Hematopoietic multipotent progenitor cell treated with erythropoietin and hydrocortisone succinate and interleukin-3 and kit ligand, for 17 days (in vitro differentiated cells): ENCODE results near the gene NAP1L4.

Experiments used
- DNase-seq: peaks from one replicate; pipeline ENCODE4 v3.0.0-alpha.2; 2015; ENCODE audit warnings: low spot score

NAP1L4 gene

GRCh38 chr11:3010521-3011275 is 18.6 kb upstream of the NAP1L4 start:
- DNase-seq: no peak

- DNase-seq: no peak
Measured at GRCh38 chr11:3010004-3010403, 17.9 kb upstream of the NAP1L4 start.

DNA sequence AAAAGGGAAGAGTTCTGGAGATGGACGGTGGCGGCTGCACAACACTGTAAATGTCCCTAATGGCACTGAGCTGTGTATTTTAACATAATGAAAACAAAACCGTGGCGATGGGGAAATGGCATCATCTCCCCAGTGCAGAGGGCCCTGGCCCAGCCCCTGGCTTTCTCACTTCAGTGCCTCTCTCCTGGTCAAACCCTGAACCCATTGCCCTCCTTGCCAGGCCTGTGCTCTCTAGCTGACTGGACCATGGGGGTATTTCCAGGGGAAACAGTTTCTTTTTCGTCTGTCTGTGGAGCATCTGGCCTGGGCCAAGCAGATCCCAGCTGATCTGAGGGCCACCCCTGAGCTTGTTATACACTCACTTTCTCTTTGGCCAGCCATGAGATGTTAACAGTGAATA is 17.4 kb upstream of the NAP1L4 start:
- no peak for DNase-seq

DNA sequence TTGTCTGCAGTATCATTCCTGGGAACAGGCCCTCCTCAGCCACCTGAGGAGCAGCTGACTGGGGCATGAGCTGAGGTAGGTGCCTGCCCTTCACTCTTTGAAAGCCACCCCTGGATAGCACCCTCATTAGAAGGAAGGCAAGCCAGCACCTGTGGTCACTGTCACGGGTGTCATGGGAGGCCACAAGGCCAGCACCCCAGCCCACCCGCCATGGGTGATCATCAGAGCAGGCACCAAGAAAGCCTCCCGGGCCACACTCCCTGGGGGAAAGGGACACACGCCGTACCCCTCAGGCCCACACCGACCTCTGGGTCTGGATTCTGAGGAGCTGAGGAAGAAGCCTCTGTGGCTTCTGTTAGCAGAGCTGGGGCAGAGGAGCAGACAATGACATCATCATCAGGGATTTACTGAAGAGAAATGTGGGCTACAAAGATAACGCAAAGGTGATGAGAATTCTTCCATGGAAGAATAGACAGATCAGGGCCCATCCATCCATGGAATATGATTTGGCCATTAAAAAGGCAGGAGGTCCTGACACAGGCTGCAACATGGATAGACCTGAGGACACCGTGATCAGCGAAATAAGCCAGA is 16.7 kb upstream of the NAP1L4 start:
- DNase-seq: no peak

GRCh38 chr11:3007404-3008010 is 15.4 kb upstream of the NAP1L4 start:
- DNase-seq: no peak

- no peak for DNase-seq
Measured at GRCh38 chr11:3006505-3007260, 14.6 kb upstream of the NAP1L4 start.

DNA sequence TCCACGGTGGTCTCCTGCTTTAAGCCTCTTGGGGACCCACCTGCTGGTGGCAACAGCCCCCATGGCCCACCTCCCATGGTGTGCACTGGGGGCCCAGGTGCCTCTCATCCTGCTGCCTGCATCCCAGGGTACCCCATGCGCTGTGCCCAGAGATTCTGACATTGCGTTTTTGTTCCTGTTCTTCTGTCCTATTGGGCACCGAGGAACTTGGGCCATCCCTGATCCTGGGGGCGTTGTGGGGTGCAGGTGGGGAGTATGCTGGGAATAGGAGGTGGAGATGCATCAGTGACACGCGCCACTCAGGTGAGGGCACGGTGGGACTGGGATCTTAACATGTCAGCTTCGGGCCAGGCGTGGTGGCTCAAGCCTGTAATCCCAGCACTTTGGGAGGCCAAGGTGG is 12.4 kb upstream of the NAP1L4 start:
- no peak for DNase-seq

DNA sequence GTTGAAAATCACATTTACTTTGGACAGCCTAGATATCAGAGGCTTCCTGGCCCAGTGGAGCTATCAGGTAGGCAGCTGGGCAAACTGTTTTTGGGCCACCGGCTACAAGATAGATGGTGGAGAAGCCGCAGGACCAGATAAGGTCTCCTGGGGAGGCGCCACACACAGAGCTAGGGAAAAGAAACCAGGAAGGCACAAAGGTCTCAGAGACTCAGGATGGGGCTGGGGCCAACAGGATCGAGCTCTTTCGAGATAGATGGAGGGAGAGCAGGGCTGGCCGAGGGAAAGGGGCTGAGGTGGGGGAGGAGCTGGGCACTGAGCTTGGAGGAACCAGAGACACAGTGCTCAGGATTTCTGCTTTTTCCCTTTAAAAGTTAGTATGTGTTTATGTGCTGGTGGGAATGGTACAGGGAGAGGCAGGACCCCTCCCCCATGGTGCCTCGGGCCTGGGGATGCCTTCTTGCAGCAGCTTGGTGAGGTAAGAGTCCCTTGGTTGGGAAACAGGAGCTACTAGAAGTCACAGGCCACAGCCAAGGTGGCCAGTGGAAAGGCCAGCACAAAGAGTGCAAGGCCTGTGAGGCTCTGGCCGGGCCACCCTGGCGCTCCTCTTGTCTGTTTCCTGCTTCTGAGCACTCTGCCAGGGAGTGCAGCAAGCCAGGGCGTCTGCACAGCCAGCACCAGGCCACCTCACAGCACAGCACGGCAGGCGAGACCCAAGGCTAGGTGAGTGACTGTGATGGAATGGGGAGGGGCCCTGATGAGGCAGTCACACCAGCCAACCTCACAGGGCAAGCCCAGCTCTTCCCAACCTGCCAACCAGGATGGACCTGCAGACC is 11.5 kb upstream of the NAP1L4 start:
- no peak for DNase-seq

DNA sequence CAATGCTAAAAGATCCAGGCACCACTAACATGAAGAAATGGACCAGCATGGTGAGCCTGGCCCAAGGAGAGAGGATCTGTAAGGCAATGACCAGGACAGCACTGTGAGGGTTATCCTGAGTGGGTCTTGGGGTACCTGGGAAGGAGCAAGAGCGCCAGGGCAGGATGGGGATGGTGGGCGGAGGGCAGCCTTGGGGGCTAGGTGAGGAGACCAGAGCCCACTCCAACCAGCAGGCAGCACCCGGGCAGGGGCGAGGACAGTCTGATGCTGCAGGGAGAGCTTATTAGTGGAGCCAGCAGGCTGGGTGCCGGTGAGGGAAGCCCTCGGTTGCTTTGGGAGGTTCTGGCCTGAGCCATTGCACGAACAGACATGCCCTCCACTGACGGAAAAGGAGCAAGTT is 10.7 kb upstream of the NAP1L4 start:
- no peak for DNase-seq

DNA sequence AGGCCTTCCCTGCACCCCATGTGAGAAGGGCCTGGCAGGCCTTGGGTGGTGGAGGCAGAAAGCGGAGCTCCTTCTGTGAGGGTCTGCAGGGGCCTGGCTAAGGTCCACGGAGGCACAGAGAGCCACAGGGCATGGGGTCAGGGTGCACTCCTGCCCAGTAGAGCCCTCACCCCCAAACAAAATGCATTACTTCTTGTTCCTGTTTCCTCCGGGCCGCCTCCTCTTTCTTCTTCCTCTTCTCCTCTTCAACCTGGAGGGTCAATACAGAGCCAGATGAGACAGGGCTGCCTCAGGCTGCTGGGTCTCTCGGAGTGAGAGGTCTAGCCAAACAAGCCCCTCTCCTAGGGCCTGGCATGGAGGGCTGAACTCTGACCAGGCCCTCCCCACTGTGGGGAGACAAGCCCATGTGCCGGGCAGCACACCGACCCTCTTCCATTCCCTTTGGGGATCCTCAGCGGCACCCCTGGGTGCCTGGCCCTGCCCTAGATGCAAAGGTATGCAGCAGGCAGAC is 10.3 kb upstream of the NAP1L4 start:
- DNase-seq: no peak

DNA sequence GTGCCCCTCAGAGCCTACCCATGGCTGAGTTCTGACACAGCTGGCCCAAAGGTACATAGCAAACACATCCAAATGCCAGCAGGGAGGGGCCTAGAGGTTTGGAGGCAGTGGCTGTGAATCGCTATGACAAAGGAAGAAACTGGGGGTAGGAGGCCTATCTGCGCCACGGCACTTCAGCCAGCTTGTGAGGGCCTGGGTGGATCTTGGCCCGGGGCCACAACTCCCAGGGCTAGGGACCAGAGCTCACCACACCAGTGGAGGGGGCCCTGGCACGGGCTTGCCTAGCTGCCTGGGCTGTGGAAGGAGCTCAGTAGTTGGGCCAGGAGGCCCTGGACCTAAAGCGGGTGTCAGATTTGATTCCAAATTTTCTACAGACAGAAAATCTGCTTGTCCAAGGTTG is 9.4 kb upstream of the NAP1L4 start:
- peak; percentile 26 for DNase-seq

DNA sequence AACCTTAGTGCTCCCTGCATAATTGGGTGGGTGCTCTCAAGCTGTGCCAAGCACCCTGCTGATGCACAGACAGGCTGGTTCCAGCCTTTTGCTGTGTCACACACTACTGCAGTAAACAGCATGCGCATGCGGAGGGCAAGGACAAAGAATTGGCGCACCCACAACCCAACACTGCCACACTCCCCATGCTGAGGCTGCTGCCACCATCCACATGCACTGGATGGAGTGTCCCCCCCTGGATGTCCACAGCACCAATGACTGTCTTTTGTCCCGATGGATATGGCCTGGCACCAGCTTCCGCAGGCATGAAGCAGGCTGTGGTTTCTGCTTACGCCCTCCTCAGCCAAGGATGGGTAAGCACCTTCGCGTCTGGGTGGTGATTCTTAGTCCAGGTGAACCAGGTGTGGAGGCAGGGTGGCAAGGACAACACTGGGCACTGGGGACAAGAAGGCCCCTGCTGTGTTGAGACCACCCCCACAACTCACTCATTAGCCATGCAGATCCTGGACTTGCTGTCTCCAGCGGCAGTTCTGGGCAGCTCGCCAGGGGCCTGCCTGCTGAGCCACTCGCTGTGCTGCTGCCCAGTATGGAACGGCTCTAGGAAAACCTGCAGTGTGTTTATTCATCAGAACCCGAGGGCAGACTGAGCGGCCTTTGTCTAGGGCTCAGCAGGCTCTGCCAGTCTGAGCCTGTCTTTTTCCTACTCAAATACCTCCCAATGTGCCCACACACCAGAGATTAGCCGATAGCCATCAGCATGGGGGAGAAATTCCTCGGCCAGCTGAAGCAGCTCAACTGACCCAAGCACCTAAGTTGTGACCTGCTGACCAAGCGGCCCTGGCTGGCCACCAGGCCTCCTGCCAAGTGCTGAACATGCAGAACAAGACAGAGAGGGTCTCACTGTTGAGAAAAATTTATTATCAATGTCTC is 8.2 kb upstream of the NAP1L4 start:
- DNase-seq: no peak

DNA sequence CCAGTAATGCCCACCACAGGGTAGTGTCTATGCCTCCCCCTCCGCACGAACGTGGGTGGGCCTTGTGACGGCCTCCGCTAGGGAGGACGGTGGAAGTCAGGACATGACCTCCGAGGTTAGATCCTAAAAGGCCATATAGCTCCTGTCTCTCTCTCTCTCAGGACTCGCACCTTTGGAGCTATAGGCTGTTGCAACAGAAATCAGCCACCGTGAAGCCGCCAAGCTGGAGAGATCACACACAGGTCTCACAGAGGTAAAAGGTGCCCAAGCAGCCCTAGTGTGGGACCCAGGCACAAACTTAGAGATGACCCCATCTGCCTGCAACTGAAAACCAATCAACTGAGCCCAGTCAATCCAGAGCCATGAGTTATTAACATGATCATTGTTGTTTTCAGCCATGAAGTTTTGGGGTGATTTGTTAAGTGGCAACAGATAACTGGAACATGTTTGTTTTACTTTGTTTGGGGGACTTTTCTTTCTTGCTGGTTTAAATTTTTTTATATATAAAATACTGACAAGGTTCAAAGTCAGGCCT is 7.4 kb upstream of the NAP1L4 start:
- no peak for DNase-seq

- DNase-seq: no peak
Measured at GRCh38 chr11:2998073-2998850, 6.1 kb upstream of the NAP1L4 start.

GRCh38 chr11:2997406-2997805 is 5.3 kb upstream of the NAP1L4 start:
- no peak for DNase-seq

- no peak for DNase-seq
Measured at GRCh38 chr11:2996976-2997375, 4.8 kb upstream of the NAP1L4 start.

- DNase-seq: no peak
Measured at GRCh38 chr11:2995893-2996554, 3.9 kb upstream of the NAP1L4 start.

DNA sequence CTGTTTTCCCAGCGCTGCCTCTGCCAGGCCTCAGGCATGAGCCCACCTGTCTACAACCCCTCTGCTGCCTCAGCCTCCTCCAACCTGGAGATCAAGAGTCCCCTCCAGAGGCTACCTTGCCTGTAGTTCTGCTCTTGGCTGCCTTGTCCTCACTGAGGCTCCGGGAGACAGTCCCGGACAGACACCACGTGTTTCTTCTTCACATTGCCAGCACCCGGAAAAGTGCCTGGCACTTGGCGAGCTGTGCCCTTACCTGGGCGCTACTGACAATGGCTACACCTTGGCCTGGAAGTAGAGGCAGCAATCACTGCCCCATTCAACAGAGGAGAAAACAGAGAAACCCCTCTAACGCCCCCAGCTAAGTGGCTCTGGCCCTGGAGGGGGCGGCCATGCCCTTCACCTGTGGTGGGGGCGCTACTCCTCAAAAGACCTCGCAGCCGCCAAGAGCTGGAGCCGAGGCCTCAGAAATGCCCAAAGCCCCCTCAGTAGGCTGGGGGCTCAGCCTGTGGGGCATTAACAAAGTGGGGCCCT is 3.0 kb upstream of the NAP1L4 start:
- DNase-seq: no peak

DNA sequence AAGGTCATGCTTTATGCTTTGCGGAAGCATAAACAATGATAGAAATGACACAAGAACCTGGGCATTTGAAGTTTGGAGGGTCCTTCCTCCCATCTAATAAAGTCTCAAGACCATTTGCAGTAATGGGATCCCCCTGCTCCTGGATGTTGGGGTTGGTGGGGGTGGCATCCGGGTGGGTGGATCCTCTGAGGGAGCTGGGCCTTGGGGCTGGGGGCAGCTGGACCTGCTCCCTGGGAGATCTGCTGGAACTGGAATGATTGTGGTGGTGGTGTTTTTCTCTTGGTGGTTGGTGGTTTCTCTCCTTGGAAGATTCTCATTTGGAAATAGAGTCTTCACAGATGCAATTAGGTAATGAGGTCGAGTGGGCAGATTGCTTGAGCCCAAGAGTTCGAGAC is 2.2 kb upstream of the NAP1L4 start:
- DNase-seq: no peak
